Body of pancreas (tissue), 4 donors: Measurements from ENCODE around the gene CHCHD10. TPM values are rescaled to one million over a fixed set of nuclear protein-coding genes. Genes with fewer than 3 reads are reported as not detected.

Experiments used
- ATAC-seq: fragments of 150-250 bp; one replicate; pipeline ENCODE4 v1.9.1; 2016
- DNase-seq, 4 donors: peaks; one replicate each; pipeline ENCODE4 v3.0.0-alpha.2; 2019
- H3K27ac ChIP-seq, 4 donors: fragments of 200-600 bp; sonication (generic); 1 replicate in 3 of 4; 2 replicates in 1 of 4; pipeline versions ENCODE4 v1.5.1 to v1.6.1; 2016 to 2019; ENCODE audit warnings: mild to moderate bottlenecking in 1 of 4, mixed read lengths in 1 of 4, moderate library complexity in 1 of 4
- H3K27me3 ChIP-seq, 2 donors: fragments of 200-600 bp; sonication (generic); one replicate each; pipeline ENCODE4 v1.6.0; 2016; ENCODE audit warnings: mild to moderate bottlenecking in 1 of 2
- H3K36me3 ChIP-seq, 2 donors: fragments of 200-600 bp; sonication (generic); replicated peaks in 1 of 2; 2 replicates each; pipeline ENCODE4 v1.5.1; 2016; ENCODE audit warnings: low read depth in 2 of 2; ENCODE audit not compliant: insufficient read depth in 1 of 2
- H3K4me1 ChIP-seq: fragments of 200-600 bp; sonication (generic); one replicate; pipeline ENCODE4 v1.6.0; 2016
- H3K4me3 ChIP-seq, 2 donors: fragments of 200-600 bp; sonication (generic); 1 replicate in 1 of 2; 2 replicates in 1 of 2; pipeline ENCODE4 v1.5.1; 2016 to 2019
- H3K9me3 ChIP-seq, 3 donors: fragments of 200-600 bp; sonication (generic); 1 replicate in 2 of 3; 2 replicates in 1 of 3; pipeline ENCODE4 v1.5.1; 2016
- CTCF ChIP-seq, 7 experiments: fragments of 450-650 bp in 4 of 7; fragments of 200-600 bp in 3 of 7; sonication (generic) in 3 of 7; IDR thresholded peaks; one replicate each; pipeline ENCODE4 v1.5.1; 2016 to 2019; ENCODE audit warnings: antibody characterized with exemption in 7 of 7
- POLR2A ChIP-seq, 3 donors: fragments of 450-650 bp; IDR thresholded peaks; one replicate each; pipeline ENCODE4 v1.6.1; 2016; ENCODE audit warnings: antibody characterized with exemption in 3 of 3, mild to moderate bottlenecking in 2 of 3
- WGBS, 2 donors: methylation state at CpG; one replicate each; pipeline ENCODE4 v1.1.5; 2017; 5-methylcytosine and 5-hydroxymethylcytosine counted together
- intact Hi-C: fragments of 100-400 bp; cut with DNase I; formaldehyde crosslinking; loops from one replicate; pipeline ENCODE4 v1.15.1; 2023
- total RNA-seq, 2 donors: library from RNA; depleted of rRNA; stranded (reverse); fragments of >200 nt; gene quantifications; one replicate each; pipeline ENCODE4 v1.1.0, GENCODE V29; 2016

The CHCHD10 gene
- total RNA-seq, 2 donors from 2014 or later = 18.2 to 116 TPM

GRCh38 chr22:23786261-23786710 is 18.5 kb upstream of the CHCHD10 start:
- Histone ChIP-seq H3K9me3 (no peaks in the 10 kb centered on the region), H3K27ac (peak overlapping the region; percentile 96 to 100 (median 98)), H3K36me3 (no peaks in the 10 kb centered on the region), H3K27me3 (no peaks in the 10 kb centered on the region), H3K4me1 (peaks cover 49% of the 10 kb centered on the region), H3K4me3 (no peak overlapping the region)
- 44 to 63% methylated on average over 6 to 9 of the region's 9 CpGs for WGBS, 2 donors
- TF ChIP-seq CTCF (IDR thresholded peaks at IDR 0.05) = no peak
- TF ChIP-seq POLR2A (IDR thresholded peaks at IDR 0.05) = no peak
- ATAC-seq = no peak
- intact Hi-C loops = no loop called here
- no peak for DNase-seq

- peak in 3 of 4 donors; percentile 34 to 79 (median 64) for DNase-seq
- no peak for ATAC-seq
These were observed 16.5 kb upstream of the CHCHD10 start for GRCh38 chr22:23784215-23784732.

GRCh38 chr22:23783265-23784150 is 15.7 kb upstream of the CHCHD10 start:
- TF ChIP-seq POLR2A (IDR thresholded peaks at IDR 0.05) (no peak), CTCF (IDR thresholded peaks at IDR 0.05) (no peak)
- H3K27me3 ChIP-seq = no peaks in the 10 kb centered on the region
- 50 to 82% methylated on average over 7 to 14 of the region's 15 CpGs for WGBS, 2 donors
- ATAC-seq (no peak), DNase-seq (no peak)
- H3K36me3 ChIP-seq = no peaks in the 10 kb centered on the region
- peaks cover 33% of the 10 kb centered on the region for H3K4me1 ChIP-seq
- peak overlapping the region in 2 of 4 donors; percentile 6 to 11 for H3K27ac ChIP-seq
- H3K4me3 ChIP-seq = no peak overlapping the region
- H3K9me3 ChIP-seq = no peaks in the 10 kb centered on the region
- intact Hi-C loops = no loop called here

More at GRCh38 chr22:23784215-23784732, 16.5 kb upstream of the CHCHD10 start:
- H3K9me3 ChIP-seq = no peaks in the 10 kb centered on the region
- no peaks in the 10 kb centered on the region for H3K36me3 ChIP-seq
- H3K27me3 ChIP-seq = no peaks in the 10 kb centered on the region
- intact Hi-C loops = no loop called here
- H3K4me1 ChIP-seq = peaks cover 40% of the 10 kb centered on the region
- H3K4me3 ChIP-seq = no peak overlapping the region
- peak overlapping the region in 2 of 4 donors; percentile 6 to 16 for H3K27ac ChIP-seq
- no peak for TF ChIP-seq POLR2A (IDR thresholded peaks at IDR 0.05)
- no peak for TF ChIP-seq CTCF (IDR thresholded peaks at IDR 0.05)
- 49 to 56% methylated on average over 8 of the region's 8 CpGs for WGBS, 2 donors

GRCh38 chr22:23782703-23783102 is 14.9 kb upstream of the CHCHD10 start:
- H3K36me3 ChIP-seq = no peaks in the 10 kb centered on the region
- no peaks in the 10 kb centered on the region for H3K27me3 ChIP-seq
- no peak overlapping the region for H3K4me3 ChIP-seq
- H3K27ac ChIP-seq = no peak overlapping the region
- intact Hi-C loops = no loop called here
- ATAC-seq = no peak
- DNase-seq = no peak
- TF ChIP-seq POLR2A (IDR thresholded peaks at IDR 0.05) (no peak), CTCF (IDR thresholded peaks at IDR 0.05) (no peak)
- H3K9me3 ChIP-seq = no peaks in the 10 kb centered on the region
- H3K4me1 ChIP-seq = peaks cover 25% of the 10 kb centered on the region
- 100% methylated on average over 1 of the region's 1 CpG; no CpG with 5 or more reads in 1 of the 2 donors for WGBS, 2 donors
